Measurements from ENCODE around the gene UQCC5. TPM values are rescaled to one million over a fixed set of nuclear protein-coding genes. Genes with fewer than 3 reads are reported as not detected.

UQCC5 gene
- total RNA-seq, 1 donor from 2014 or later = 13.7 TPM

DNA sequence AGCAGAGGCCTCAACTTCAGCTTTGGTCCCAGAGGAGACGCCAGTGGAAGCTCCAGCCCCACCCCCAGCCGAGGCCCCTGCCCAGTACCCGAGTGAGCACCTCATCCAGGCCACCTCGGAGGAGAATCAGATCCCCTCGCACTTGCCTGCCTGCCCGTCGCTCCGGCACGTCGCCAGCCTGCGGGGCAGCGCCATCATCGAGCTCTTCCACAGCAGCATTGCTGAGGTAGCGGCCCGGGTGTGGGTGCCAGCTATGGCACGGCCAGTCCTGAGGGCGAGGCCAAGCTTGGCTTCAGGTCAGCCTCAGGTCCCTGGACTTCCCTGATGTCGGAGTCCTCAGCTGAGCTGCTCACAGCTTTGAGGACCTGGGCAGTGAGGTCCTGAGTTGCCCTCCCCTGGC lies 47.0 kb upstream of the UQCC5 start:
- Mint-ChIP-seq H3K27me3 (ENCODE audit: low read depth) (no peaks in the 10 kb centered on the region), H3K36me3 (ENCODE audit: low read depth) (peaks cover 35% of the 10 kb centered on the region), H3K4me3 (ENCODE audit: unreplicated experiment) (no peak overlapping the region), H3K27ac (ENCODE audit: unreplicated experiment) (no peak overlapping the region), H3K4me1 (ENCODE audit: low read depth) (peaks cover 4% of the 10 kb centered on the region), H3K9me3 (ENCODE audit: low read depth) (no peaks in the 10 kb centered on the region)
- TF ChIP-seq, protein P1, sequence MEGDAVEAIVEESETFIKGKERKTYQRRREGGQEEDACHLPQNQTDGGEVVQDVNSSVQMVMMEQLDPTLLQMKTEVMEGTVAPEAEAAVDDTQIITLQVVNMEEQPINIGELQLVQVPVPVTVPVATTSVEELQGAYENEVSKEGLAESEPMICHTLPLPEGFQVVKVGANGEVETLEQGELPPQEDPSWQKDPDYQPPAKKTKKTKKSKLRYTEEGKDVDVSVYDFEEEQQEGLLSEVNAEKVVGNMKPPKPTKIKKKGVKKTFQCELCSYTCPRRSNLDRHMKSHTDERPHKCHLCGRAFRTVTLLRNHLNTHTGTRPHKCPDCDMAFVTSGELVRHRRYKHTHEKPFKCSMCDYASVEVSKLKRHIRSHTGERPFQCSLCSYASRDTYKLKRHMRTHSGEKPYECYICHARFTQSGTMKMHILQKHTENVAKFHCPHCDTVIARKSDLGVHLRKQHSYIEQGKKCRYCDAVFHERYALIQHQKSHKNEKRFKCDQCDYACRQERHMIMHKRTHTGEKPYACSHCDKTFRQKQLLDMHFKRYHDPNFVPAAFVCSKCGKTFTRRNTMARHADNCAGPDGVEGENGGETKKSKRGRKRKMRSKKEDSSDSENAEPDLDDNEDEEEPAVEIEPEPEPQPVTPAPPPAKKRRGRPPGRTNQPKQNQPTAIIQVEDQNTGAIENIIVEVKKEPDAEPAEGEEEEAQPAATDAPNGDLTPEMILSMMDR (IDR thresholded peaks at IDR 0.05) = no peak
- DNase-seq (ENCODE audit: low spot score) = no peak

DNA sequence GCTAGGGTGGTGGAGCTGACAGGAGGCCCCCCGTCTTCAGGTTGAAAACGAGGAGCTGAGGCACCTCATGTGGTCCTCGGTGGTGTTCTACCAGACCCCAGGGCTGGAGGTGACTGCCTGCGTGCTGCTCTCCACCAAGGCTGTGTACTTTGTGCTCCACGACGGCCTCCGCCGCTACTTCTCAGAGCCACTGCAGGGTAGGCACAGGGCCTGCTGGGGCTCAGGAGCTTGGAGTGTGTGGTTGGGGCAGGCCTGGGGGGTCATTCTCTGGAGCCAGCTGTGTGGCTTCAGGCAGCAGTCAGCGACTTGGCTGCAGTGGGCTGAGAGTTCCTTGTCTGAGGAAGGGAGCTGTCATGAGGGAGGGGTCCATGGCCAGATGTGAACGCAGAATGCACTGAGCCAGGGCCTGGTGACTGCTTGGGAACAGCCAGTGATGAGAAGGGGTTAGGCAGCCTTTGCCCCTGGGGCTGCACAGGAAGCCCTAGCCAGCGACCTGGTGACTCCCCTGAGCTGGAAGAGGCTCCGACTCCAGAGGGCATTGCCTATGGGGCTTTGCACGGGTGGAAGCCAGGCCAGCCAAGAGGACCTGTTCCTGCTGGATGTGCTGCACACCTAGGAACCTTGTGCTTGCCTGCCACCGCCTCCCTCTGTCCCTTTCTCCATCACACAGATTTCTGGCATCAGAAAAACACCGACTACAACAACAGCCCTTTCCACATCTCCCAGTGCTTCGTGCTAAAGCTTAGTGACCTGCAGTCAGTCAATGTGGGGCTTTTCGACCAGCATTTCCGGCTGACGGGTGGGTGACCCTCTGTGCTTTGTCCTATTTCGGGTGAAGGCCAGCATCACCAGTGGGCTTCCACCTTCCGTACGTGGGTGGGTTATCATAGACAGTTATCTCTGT lies 46.1 kb upstream of the UQCC5 start:
- no peaks in the 10 kb centered on the region for H3K27me3 Mint-ChIP-seq (ENCODE audit: low read depth)
- no peaks in the 10 kb centered on the region for H3K9me3 Mint-ChIP-seq (ENCODE audit: low read depth)
- peaks cover 33% of the 10 kb centered on the region for H3K36me3 Mint-ChIP-seq (ENCODE audit: low read depth)
- peaks cover 4% of the 10 kb centered on the region for H3K4me1 Mint-ChIP-seq (ENCODE audit: low read depth)
- DNase-seq (ENCODE audit: low spot score) = no peak
- TF ChIP-seq, protein P1 (IDR thresholded peaks at IDR 0.05) = no peak
- no peak overlapping the region for H3K4me3 Mint-ChIP-seq (ENCODE audit: unreplicated experiment)
- H3K27ac Mint-ChIP-seq (ENCODE audit: unreplicated experiment) = peak overlapping the region; percentile 57

DNA sequence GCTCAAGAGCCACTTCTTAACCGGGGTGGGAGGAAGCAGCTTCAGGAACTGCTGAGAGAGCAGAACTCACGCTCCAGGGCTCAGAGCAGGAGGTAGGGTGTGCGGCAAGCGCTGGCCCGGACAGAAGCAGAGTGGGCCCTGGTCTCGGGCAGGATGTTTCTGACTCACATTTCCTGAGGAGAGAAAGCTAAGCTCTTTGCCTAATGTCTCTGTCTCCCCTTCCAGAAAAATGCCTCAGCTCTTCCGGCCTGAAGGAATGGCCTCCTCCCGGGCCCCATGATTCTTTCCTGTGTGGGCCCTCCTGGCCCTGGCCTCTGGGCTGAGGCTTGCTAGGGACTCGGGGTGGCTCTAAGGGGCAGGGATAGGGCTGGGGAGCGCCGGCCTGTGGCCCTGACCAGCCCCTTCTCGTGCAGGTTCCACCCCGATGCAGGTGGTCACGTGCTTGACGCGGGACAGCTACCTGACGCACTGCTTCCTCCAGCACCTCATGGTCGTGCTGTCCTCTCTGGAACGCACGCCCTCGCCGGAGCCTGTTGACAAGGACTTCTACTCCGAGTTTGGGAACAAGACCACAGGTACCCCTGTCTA lies 45.4 kb upstream of the UQCC5 start:
- TF ChIP-seq, protein P1 (IDR thresholded peaks at IDR 0.05) = no peak
- no peak for DNase-seq (ENCODE audit: low spot score)
- H3K27me3 Mint-ChIP-seq (ENCODE audit: low read depth) = no peaks in the 10 kb centered on the region
- H3K27ac Mint-ChIP-seq (ENCODE audit: unreplicated experiment) = peak overlapping the region; percentile 57
- no peak overlapping the region for H3K4me3 Mint-ChIP-seq (ENCODE audit: unreplicated experiment)
- peaks cover 30% of the 10 kb centered on the region for H3K36me3 Mint-ChIP-seq (ENCODE audit: low read depth)
- peaks cover 4% of the 10 kb centered on the region for H3K4me1 Mint-ChIP-seq (ENCODE audit: low read depth)
- no peaks in the 10 kb centered on the region for H3K9me3 Mint-ChIP-seq (ENCODE audit: low read depth)

DNA sequence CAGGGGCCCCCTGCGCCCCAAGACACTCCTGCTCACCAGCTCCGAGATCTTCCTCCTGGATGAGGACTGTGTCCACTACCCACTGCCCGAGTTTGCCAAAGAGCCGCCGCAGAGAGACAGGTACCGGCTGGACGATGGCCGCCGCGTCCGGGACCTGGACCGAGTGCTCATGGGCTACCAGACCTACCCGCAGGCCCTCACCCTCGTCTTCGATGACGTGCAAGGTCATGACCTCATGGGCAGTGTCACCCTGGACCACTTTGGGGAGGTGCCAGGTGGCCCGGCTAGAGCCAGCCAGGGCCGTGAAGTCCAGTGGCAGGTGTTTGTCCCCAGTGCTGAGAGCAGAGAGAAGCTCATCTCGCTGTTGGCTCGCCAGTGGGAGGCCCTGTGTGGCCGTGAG lies 44.3 kb upstream of the UQCC5 start:
- peaks cover 30% of the 10 kb centered on the region for H3K36me3 Mint-ChIP-seq (ENCODE audit: low read depth)
- no peaks in the 10 kb centered on the region for H3K27me3 Mint-ChIP-seq (ENCODE audit: low read depth)
- no peak overlapping the region for H3K27ac Mint-ChIP-seq (ENCODE audit: unreplicated experiment)
- no peak for DNase-seq (ENCODE audit: low spot score)
- TF ChIP-seq, protein P1 (IDR thresholded peaks at IDR 0.05) = no peak
- peaks cover 4% of the 10 kb centered on the region for H3K4me1 Mint-ChIP-seq (ENCODE audit: low read depth)
- H3K9me3 Mint-ChIP-seq (ENCODE audit: low read depth) = no peaks in the 10 kb centered on the region
- H3K4me3 Mint-ChIP-seq (ENCODE audit: unreplicated experiment) = no peak overlapping the region

DNA sequence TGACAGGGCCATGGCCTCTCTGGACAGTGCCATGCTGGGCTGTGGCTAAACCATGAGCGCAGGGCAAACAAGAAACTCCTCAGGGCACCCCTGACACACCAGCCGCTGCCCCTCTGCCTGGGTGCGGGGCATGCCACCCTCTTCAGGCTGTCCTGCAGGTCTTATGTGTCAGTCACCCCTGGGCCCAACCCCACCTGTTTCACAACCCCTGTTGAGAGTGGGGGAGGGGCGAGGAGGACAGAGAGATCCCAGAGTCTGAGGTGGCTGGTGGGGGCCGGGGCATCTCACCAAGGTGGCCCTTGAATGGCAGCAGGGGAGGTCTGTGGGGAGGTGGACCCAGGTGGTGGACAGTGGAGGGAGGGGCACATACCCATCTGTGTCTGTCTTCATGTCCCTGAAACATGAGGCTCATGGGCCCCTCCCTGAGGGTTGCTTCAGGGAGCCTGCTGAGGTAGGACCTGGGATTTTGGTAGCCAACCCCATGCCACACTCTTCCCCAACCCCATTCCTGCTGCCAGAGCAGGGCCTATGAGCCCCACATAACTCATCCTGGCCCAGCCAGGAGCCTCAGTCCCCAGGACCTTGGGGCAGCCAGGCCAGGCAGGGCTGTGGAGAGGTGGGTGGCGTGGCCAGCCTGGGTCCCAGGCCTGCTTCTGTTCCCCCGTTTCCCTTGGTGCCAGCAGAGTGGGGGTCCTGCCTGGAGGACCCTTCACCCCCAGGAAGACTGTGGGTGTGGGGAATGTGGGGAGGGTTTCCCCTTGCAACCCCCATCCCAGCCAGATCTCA lies 43.0 kb upstream of the UQCC5 start:
- TF ChIP-seq, protein P1 (IDR thresholded peaks at IDR 0.05) = no peak
- peaks cover 21% of the 10 kb centered on the region for H3K36me3 Mint-ChIP-seq (ENCODE audit: low read depth)
- no peak overlapping the region for H3K4me3 Mint-ChIP-seq (ENCODE audit: unreplicated experiment)
- H3K4me1 Mint-ChIP-seq (ENCODE audit: low read depth) = peaks cover 4% of the 10 kb centered on the region
- no peaks in the 10 kb centered on the region for H3K27me3 Mint-ChIP-seq (ENCODE audit: low read depth)
- H3K27ac Mint-ChIP-seq (ENCODE audit: unreplicated experiment) = no peak overlapping the region
- no peaks in the 10 kb centered on the region for H3K9me3 Mint-ChIP-seq (ENCODE audit: low read depth)
- DNase-seq (ENCODE audit: low spot score) = no peak
